Measurements from ENCODE around the gene MYO1E.
"Not testable (repeated sequence)": the region's sequence is repeated elsewhere in the genome, so short reads cannot be mapped to it uniquely, and the experiment has no call there.

Gene MYO1E

DNA sequence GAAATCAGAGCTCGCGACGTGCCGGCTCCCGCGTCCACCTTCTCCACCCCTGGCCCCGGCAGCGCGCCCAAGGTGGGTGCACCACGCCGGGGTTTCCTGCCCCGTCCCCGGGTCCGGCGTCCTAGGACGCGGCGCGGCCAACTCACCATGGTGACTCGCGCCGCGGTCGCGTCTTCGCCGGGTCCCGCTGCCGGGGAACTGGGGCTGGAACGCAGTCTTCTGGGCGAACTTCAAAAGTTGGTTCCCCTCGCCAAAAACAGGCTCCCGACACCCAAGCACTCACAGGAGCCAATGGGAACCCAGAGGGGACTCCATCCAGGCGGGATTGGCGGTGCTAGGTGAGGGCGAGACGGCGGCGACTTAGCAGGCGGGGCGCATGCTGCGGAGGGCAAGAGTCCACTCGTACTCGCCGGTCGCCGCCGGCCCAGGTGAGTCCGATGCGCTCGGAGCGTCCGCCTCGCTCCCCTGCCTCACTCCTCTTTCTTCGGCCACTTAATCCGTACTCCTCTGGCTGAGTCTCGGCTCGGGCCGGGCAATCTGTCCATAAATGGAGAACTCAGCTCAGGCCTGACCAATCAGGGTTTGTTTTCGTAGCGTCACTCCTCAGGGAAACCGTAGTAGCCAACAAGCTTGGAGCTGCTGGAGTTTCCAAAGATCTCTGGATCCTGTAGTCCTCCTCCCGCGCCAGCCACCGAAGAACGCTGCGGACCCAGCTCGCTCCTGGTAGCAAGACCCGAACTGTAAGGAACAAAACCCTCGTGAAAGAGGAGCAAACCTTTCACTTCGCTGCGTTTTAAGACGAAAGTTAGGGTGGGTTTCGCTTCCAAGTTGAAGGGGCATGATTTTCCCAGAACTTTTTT is at the start of gene MYO1E:
MYO1E (minus strand) TSS at position 520 of the 860 bp plus-strand sequence; CDS start at position 149, 371 bp downstream.
- DNase-seq (ENCODE audit: low read depth, low spot score), result peak; percentile 90
- H3K27ac ChIP-seq, result peak within 1 kb of the TSS; percentile 92

DNA sequence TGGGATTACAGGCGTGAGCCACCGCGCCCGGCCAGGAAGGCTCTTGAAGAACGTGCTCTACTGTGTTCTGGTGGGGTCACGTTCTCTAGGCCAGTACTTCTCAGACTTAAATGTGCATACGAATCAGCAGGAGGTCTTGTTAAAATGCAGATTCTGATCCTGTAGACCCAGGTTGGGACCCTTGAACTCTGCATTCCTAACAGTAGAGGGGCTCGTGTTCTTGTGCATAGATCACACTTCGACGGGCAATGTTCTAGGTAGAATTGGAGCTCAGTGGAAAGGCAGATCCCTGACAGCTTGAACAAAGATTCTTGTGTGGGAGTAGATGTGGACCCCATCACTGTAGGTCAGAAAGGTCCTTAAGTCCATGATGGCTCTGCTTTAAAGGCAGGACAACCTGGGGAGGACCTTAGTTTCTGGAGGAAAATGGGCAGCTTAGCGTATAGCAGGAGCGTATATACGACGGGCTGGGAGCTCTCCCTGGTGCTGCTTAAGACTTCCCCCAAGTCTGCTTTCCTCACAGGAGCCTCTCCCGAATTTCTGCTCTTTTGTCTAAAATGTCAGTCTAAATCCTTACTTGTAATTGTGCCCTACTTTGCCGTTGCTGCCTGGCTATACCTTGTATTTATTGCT is 48.4 kb upstream of the MYO1E start:
- no peak for DNase-seq (ENCODE audit: low read depth, low spot score)
- H3K27ac ChIP-seq, result no peak overlapping the region

DNA sequence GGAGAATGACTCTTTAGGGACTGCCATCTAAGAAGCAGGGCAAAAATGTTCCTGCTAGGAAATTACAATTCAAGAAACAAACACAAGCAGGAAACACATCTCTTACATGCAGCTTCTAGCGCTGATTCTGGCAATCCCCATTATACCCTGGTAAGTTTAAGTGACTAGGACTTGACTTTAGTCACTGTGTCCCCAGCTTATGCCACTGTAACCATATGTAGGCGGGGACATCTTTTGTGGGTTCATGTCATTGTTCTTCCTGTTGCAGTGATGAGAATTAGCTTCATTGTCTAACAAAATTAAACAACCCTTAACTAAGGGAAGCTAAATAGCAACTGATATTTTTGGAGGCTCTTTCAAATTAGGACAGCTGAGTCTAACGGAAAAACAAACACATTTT is 47.4 kb upstream of the MYO1E start:
- H3K27ac ChIP-seq, result no peak overlapping the region
- no peak for DNase-seq (ENCODE audit: low read depth, low spot score)

DNA sequence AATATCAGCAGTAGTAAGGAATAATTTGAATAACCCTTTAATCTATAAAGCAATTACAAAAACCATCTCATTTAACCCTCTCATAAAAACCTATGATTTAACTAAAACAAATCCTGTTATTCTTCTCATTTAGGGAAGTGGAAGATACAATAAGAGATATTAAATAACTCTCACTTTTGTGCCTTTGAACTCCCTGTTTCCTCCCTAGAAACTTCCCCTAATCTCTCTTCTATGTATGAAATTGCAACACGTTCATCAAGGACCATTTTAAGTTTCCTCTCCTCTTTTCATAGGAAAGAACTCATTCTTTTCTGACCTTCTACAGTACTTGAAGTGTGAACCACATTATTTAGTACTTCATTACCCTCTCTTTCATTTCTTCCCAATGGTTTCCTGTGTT is 46.5 kb upstream of the MYO1E start:
- H3K27ac ChIP-seq, result no peak overlapping the region
- no peak for DNase-seq (ENCODE audit: low read depth, low spot score)

DNA sequence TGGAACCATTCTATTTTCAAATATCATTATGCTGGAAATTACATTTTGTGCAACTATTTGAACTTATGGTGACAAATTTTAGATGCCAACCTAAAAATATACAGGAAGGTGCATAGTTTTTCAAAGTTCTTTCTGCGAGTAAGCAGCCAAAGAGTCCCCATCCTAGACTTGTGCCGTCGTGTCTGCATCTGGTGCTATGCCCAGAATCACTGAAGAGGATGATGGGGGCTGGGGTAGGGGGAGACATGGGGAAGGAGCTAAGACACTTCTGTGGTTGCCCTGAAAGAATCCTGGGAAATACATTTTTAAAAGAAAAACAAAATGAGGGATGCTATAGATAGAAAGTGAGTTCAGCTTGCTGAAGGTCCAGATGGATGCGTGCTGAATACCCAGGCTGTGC is 44.1 kb upstream of the MYO1E start:
- no peak for DNase-seq (ENCODE audit: low read depth, low spot score)
- H3K27ac ChIP-seq, result no peak overlapping the region

DNA sequence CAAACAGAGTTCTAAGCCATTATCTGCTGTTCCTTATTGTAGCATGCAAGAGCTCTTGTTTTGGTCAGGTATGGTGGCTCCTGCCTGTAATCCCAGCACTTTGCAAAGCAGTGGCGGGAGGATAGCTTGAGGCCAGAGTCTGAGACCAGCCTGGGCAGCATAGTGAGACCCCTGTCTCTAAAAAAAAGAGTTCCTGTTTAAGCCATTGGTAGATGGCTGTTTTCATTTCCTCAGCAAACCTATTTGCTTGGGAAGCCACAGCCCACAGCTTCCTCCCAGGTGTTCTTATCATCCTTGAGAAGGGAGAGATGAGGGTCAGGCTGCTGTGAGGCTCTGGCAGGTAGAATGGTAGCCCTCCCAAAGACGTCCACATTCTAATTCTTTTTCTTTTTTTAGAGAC is 40.9 kb upstream of the MYO1E start:
- no peak for DNase-seq (ENCODE audit: low read depth, low spot score)
- no peak overlapping the region for H3K27ac ChIP-seq

DNA sequence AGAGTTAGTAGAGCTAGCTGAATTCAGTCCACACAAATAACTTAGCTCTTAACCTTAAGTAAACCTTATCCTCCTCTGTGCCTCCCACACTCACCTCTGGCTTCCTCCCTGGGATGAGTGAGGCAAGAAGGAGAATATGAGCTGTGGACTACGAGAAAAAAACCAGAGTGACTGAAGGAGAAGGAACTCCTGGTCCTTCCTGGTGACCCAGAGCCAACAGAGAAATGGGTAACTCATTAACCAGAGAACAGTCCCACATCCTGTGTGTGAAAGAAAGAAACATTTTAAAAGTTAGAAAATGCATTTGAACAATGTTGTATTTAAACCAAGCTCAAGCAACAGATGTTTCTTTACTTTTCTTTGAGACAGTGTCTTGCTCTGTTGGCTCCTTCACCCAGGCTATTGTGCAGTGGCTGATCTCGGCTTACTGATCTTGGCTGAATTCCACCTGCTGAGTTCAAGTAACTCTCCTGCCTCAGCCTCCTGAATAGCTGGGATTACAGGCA is 37.8 kb upstream of the MYO1E start:
- DNase-seq (ENCODE audit: low read depth, low spot score), result no peak
- peak overlapping the region; percentile 20 for H3K27ac ChIP-seq

DNA sequence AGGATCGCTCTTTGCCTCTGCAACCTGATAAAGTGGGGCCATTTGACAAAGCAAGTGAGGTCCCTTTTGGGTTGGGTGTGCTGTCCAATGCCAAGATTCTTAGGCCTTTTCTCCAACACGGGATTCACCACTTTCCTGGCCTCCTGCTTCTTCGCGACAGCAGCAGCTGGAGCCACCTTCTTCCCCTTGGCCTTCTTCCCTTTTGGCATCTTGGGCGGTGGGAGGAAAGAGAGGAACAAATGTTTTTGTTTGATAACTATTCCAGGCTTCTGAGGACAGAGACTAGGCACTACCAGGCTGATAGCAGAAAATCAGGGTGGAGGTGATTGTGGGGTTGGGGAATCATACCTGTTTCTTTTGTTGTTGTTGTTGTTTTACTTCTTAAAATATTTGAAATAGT is 35.3 kb upstream of the MYO1E start:
- no peak overlapping the region for H3K27ac ChIP-seq
- no peak for DNase-seq (ENCODE audit: low read depth, low spot score)

DNA sequence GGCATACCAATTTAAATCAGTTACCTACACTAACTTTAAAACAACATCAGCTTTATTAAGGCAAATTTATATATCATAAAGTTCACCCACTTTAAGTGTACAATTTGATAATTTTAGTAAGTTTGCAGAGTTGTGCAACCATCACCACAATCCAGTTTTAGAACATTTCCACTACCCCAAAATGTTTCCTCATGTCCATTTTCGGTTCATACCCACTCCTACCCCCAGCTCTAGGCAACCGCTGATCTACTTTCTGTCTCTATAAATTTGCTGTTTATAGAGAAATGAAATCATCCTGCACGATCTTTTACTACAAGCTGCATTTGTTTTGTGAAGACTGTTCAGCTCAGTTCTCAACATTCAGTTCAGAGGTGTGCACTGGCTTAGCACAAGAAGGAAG is 33.8 kb upstream of the MYO1E start:
- H3K27ac ChIP-seq, result no peak overlapping the region
- DNase-seq (ENCODE audit: low read depth, low spot score), result no peak

DNA sequence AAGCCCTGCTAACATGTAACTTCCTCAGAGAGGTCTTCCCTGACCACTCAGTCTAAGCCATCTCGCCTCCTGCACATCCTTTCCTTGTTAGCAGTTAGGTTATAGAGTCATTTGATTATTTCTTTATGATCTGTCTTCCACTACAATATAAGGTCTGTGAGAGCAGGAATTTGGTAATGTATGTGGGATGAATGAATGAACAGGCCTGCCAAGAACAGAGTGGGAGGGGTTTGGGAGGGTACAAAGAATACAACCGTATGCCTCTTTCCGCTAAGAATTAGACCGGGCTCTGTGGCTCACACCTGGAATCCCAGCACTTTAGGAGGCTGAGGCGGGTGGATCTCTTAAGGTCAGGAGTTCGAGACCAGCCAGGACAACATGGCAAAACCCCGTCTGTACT is 32.4 kb upstream of the MYO1E start:
- no peak overlapping the region for H3K27ac ChIP-seq
- no peak for DNase-seq (ENCODE audit: low read depth, low spot score)

DNA sequence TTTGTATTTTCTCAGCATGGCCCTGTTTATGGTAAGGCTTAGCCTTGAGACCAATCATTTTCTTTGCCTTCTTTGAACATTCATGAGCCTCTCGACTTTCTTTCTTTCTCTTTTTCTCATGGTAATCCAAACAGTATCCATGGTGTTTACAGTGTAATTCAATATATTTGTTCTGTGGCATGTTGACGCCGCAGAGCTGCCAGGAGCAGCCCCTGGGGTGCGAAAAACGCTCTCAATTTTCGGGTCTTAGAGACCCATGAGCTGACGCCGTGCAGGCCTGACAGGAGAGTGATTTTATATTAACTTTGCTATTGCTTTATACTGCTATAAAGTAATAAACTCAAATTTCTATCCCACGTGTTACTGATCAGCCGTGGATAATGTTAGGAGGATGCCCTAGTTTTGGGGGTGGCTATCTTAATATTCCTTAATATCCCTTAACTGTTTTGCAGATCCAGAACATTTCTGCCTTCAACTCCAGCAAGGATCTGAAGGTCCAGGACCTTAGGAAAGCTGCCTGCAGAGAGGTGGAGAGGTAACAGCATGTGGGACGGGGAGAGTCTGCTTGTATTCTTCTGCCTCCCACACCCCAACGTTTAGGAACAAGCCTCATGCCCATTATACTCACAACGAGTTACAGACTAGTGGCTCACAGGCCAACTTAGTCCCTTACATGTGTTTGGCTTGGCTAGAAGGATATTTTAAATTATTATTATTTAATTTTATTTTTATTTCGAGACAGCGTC is 29.3 kb upstream of the MYO1E start:
- no peak overlapping the region for H3K27ac ChIP-seq

DNA sequence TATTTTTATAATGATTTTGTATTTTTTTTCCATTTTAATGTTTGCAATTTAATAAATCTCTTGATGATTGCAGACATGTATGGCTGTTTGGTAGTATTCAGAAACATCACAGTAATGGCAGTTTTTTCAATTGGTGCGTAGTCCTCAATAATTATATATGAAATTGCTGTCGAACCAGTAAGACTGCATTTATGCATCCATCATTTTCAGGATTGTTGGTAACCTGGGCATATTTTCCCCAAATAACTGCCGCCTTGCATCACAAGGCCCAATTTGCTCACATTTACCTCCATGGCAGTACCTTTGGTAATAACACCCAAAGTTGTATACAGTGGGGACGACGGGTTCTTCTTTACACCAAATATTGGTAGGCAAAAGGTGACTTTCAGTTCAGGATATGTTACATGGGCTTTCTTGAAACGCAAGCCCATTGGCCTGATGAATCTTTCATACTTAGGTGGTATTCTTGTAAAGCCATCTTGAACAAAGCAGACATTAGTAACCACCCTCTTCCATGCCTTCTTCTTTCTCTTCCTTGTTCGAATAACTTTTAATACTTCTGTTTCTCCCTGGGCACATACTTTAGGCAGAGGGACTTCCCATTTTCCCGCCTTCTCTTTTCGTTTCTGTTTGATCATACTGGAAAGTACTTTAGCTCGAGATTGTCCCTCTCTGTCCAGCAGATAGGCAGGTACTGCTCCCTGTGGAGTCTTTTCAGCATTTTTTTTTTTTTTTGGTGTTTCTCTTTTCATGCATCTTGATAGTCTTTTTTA is 28.6 kb upstream of the MYO1E start:
- not testable (repeated sequence) for H3K27ac ChIP-seq; DNase-seq (ENCODE audit: low read depth, low spot score)

More for the DNA sequence above, 29.3 kb upstream of the MYO1E start:
- DNase-seq (ENCODE audit: low read depth, low spot score), result no peak

DNA sequence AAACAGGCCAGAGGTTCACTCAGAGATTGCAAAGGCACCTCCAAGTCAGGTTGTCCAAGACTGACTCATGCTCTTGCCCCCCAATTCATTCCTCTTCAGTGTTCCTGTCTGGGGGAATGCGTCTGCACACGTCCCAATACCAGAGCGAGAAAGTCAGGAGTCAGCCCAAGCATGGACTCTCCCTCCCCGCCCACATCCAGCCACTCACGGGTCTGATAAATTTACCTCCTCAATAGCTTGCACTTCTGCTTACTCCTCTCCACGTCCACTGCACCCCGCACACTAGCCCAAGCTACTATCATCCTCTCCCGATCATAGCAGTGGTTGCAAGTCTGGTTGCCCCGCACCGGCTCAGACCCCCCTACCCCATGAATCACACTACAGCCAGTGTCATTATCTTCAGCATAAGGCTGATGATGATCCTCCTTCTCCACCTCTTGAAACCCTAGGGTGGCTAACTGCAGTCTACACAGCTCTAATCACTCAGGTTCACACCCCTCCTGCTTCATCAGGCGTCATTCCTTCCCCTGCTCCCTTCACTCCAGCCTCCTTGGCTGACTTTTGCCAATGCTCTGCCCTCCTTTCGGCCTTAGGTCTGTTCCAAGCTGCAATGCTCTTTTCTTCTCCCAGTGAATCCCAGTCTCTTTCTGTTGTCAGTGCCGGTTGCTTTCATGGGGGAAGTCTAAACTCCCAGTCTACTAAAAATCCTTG is 27.6 kb upstream of the MYO1E start:
- H3K27ac ChIP-seq, result no peak overlapping the region
- DNase-seq (ENCODE audit: low read depth, low spot score), result no peak

DNA sequence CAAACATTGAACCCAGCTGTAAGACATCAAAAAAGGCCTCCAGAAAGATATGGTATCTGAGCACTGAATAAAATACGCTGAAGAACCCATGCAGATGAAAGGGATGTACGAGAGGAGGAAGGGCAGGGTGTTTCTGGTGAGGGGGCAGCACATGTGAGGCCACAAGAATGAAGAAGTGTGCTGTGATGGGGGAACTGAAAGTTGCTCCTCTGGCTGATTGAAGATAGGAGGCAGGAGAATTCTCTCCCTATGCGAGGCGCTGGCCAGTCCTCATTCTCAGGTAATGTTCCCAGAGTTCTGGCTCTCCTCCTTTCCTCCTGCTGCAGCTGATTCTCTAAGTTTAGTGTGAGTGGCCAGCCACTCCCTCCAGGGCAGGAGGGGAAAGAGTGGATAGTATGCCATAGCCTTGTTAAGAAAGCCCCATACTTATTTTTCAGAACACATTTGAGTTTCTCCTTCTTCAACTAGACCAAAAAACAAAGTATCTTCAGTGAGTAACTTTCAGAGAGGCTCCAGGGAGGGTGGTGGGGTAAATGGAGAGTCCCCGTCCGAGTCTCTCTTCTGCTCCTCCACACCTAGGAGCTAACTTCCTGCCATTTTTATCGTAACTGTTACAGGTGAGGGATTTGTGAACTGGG is 26.9 kb upstream of the MYO1E start:
- no peak overlapping the region for H3K27ac ChIP-seq
- no peak for DNase-seq (ENCODE audit: low read depth, low spot score)

DNA sequence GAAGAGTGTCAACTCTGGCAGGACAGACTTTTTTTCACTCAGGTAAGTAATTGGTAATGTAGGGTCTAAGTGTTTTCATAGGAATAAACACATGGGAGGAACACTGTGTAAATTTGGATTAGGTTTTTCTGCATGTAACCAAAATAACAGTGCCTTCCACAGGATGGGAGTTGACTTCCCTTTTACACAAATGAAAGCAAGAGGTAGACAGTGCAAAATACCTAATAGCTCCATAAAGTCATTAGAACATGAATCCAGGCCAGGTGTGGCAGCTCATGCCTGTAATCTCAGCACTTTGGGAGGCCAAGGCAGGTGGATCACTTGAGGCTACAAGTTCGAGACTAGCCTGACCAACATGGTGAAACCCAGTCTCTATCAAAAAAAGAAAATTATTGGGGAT is 25.5 kb upstream of the MYO1E start:
- H3K27ac ChIP-seq, result no peak overlapping the region

DNA sequence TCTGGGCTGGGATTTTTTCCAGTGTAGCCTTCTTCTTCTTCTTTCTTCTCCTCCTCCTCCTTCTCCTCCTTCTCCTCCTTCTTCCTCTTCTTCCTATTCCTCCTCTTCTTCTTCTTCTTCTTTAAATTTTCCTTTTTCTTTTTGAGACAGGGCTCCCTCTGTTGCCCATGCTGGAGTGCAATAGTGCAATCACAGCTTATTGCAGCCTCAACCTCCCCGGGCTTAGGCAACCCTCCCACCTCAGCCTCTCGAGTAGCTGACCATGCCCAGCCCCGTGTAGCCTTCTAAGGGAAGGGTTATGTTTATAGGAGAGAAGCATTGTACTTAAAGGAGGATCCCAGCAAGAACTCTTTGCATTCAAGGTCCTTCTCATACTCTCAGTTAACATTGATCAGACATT is 24.0 kb upstream of the MYO1E start:
- H3K27ac ChIP-seq, result no peak overlapping the region
- DNase-seq (ENCODE audit: low read depth, low spot score), result no peak

More for the DNA sequence above, 25.5 kb upstream of the MYO1E start:
- no peak for DNase-seq (ENCODE audit: low read depth, low spot score)

DNA sequence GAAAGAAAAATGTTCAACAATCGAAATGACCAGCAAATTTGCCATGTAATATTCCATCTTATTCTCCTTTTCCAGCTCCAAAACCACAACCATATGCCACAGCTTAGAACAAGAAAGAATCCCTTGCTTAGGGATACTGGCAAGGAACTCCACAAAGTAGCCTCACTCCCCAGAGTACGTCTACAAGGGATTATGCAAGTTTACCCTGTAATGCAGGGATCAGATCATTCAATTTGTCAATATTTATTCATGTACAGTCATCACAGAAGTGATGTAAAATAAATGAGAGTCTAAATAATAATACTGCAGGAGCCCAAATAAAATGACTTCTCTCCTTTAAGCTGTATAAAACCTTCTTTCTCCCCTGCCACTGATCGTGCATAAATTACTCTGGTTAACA is 23.5 kb upstream of the MYO1E start:
- H3K27ac ChIP-seq, result no peak overlapping the region
- no peak for DNase-seq (ENCODE audit: low read depth, low spot score)

DNA sequence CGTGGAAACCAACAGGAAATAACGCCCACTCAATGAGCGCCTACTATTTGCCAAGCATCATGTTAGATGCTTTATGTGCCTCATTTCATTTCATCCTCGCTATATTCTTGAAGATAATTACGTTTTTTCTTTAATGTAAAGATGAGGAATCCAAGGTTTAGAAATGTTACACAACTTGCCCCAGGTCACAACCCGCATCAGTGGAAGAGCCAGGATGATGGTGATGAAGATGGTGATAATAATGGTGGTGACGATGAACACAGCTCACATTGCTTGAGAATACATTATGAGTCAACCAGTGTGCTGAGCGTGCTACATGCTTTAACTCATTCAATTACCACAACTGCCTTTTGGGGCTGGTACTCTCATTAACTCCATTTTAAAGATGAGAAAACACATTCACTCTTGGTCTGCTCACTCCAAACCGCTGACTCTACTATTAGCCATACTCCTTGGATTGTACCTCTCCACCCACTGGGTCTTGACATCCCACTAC is 21.5 kb upstream of the MYO1E start:
- H3K27ac ChIP-seq, result no peak overlapping the region
- DNase-seq (ENCODE audit: low read depth, low spot score), result no peak

DNA sequence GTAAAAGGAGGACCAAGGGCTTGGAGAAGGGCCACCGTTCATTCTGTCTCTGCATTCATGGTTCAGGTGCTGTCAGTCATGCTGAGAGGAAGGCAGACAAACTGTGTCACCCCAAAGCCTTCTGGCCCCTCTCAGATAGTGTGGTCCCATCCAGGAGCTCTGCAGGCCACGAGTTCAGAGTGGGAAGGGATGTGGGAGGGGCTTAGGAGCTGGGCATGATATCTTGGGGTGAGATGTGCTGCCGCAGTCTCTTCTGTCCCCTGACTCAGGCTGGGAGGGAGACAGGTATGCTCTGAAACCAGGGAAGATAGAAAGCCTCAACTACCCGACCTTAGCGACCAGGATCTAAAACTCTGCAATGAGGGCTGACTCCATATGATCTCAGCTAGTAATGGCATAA is 19.6 kb upstream of the MYO1E start:
- DNase-seq (ENCODE audit: low read depth, low spot score), result no peak
- no peak overlapping the region for H3K27ac ChIP-seq

All from epithelial cell of prostate (primary cell).